ENCODE data around the gene LARGE1.

Gene LARGE1

GRCh38 chr22:33510429-33510904 is 409.8 kb downstream of the LARGE1 start:
- 0 out of 2 replicates have a peak, but pooled peaks cover 3% of the 10 kb centered on the region for H3K9me3 ChIP-seq (ENCODE audit: insufficient read depth, low read depth, low read length)
- H3F3A ChIP-seq (ENCODE audit: low read depth) = no peaks in the 10 kb centered on the region
- no peak overlapping the region for H3K9ac ChIP-seq (ENCODE audit: low read depth, low read length, poor library complexity, severe bottlenecking)
- TF ChIP-seq EZH2phosphoT487 (IDR thresholded peaks at IDR 0.05; ENCODE audit: borderline replicate concordance) = no peak
- H3K9me2 ChIP-seq (replicated peaks; ENCODE audit: low read depth, low read length) = no peaks in the 10 kb centered on the region
- no peaks in the 10 kb centered on the region for H3K4me1 ChIP-seq (ENCODE audit: insufficient read depth, low read length, poor library complexity, severe bottlenecking)
- no peak overlapping the region for H3K4me2 ChIP-seq (ENCODE audit: low read depth, low read length, poor library complexity, severe bottlenecking)
- no peak overlapping the region for H2AFZ ChIP-seq (ENCODE audit: low read length)
- no peaks in the 10 kb centered on the region for H3K27me3 ChIP-seq (ENCODE audit: insufficient read depth, low read length, poor library complexity, severe bottlenecking)
- H3K4me3 ChIP-seq (ENCODE audit: low read length, poor library complexity, severe bottlenecking) = no peak overlapping the region
- H4K20me1 ChIP-seq (ENCODE audit: insufficient read depth, low read length, poor library complexity, severe bottlenecking) = no peaks in the 10 kb centered on the region
- no peaks in the 10 kb centered on the region for H3K36me3 ChIP-seq (ENCODE audit: insufficient read depth, low read length)
- H3K79me2 ChIP-seq (ENCODE audit: insufficient read depth, low read length) = no peaks in the 10 kb centered on the region

- TF ChIP-seq EZH2phosphoT487 (IDR thresholded peaks at IDR 0.05; ENCODE audit: borderline replicate concordance) (no peak), CTCF (conservative IDR thresholded peaks at IDR 0.05; ENCODE audit: low read length) (no peak)
- H3F3A ChIP-seq (ENCODE audit: low read depth) = no peaks in the 10 kb centered on the region
- H3K36me3 ChIP-seq (ENCODE audit: insufficient read depth, low read length) = no peaks in the 10 kb centered on the region
- no peak overlapping the region for H3K4me3 ChIP-seq (ENCODE audit: low read length, poor library complexity, severe bottlenecking)
- H3K9me2 ChIP-seq (replicated peaks; ENCODE audit: low read depth, low read length) = no peaks in the 10 kb centered on the region
- no peaks in the 10 kb centered on the region for H3K79me2 ChIP-seq (ENCODE audit: insufficient read depth, low read length)
- no peaks in the 10 kb centered on the region for H3K4me1 ChIP-seq (ENCODE audit: insufficient read depth, low read length, poor library complexity, severe bottlenecking)
- H4K20me1 ChIP-seq (ENCODE audit: insufficient read depth, low read length, poor library complexity, severe bottlenecking) = no peaks in the 10 kb centered on the region
- H3K9ac ChIP-seq (ENCODE audit: low read depth, low read length, poor library complexity, severe bottlenecking) = no peak overlapping the region
- no peaks in the 10 kb centered on the region for H3K27me3 ChIP-seq (ENCODE audit: insufficient read depth, low read length, poor library complexity, severe bottlenecking)
- H3K9me3 ChIP-seq (ENCODE audit: insufficient read depth, low read depth, low read length) = peaks cover 6% of the 10 kb centered on the region; the same call in 1 of the 2 replicates
- no peak overlapping the region for H2AFZ ChIP-seq (ENCODE audit: low read length)
- no peak overlapping the region for H3K4me2 ChIP-seq (ENCODE audit: low read depth, low read length, poor library complexity, severe bottlenecking)
These were observed 415.2 kb downstream of the LARGE1 start for GRCh38 chr22:33504941-33505625.

- H3K4me2 ChIP-seq (ENCODE audit: low read depth, low read length, poor library complexity, severe bottlenecking) = no peak overlapping the region
- no peak overlapping the region for H3K4me3 ChIP-seq (ENCODE audit: low read length, poor library complexity, severe bottlenecking)
- no peaks in the 10 kb centered on the region for H3K79me2 ChIP-seq (ENCODE audit: insufficient read depth, low read length)
- no peaks in the 10 kb centered on the region for H3F3A ChIP-seq (ENCODE audit: low read depth)
- H3K36me3 ChIP-seq (ENCODE audit: insufficient read depth, low read length) = no peaks in the 10 kb centered on the region
- H3K9me2 ChIP-seq (replicated peaks; ENCODE audit: low read depth, low read length) = no peaks in the 10 kb centered on the region
- no peaks in the 10 kb centered on the region for H3K4me1 ChIP-seq (ENCODE audit: insufficient read depth, low read length, poor library complexity, severe bottlenecking)
- H2AFZ ChIP-seq (ENCODE audit: low read length) = no peak overlapping the region
- TF ChIP-seq EZH2phosphoT487 (IDR thresholded peaks at IDR 0.05; ENCODE audit: borderline replicate concordance) (no peak), CTCF (conservative IDR thresholded peaks at IDR 0.05; ENCODE audit: low read length) (no peak)
- H3K9me3 ChIP-seq (ENCODE audit: insufficient read depth, low read depth, low read length) = peaks cover 9% of the 10 kb centered on the region; the same call in 1 of the 2 replicates
- no peaks in the 10 kb centered on the region for H3K27me3 ChIP-seq (ENCODE audit: insufficient read depth, low read length, poor library complexity, severe bottlenecking)
- H4K20me1 ChIP-seq (ENCODE audit: insufficient read depth, low read length, poor library complexity, severe bottlenecking) = no peaks in the 10 kb centered on the region
- no peak overlapping the region for H3K9ac ChIP-seq (ENCODE audit: low read depth, low read length, poor library complexity, severe bottlenecking)
These were observed 424.2 kb downstream of the LARGE1 start for GRCh38 chr22:33496112-33496511.
